Hindlimb muscle (tissue), 1 donor: ENCODE data around the gene MET. TPM values are rescaled to one million over a fixed set of nuclear protein-coding genes. Genes with fewer than 3 reads are reported as not detected.

Experiments used
- DNase-seq: peaks from one replicate; pipeline ENCODE4 v3.0.0-alpha.2; 2013
- polyA plus RNA-seq: library from polyadenylated mRNA; unstranded; fragments of 120-200 nt; gene quantifications from one replicate; pipeline ENCODE4 v1.2.1, GENCODE V29; 2013; ENCODE audit not compliant: insufficient read length

Gene MET
- polyA plus RNA-seq, 1 donor, result 15.2 TPM

- no peak for DNase-seq
Observed at GRCh38 chr7:116786791-116787443, 114.9 kb downstream of the MET start.

GRCh38 chr7:116787881-116788280 is 115.9 kb downstream of the MET start:
- no peak for DNase-seq

GRCh38 chr7:116788572-116789197 is 116.7 kb downstream of the MET start:
- DNase-seq, result no peak

GRCh38 chr7:116790025-116790424 is 118.0 kb downstream of the MET start:
- DNase-seq, result no peak

GRCh38 chr7:116792813-116793212 is 120.8 kb downstream of the MET start:
- no peak for DNase-seq

GRCh38 chr7:116793795-116794340 is 121.9 kb downstream of the MET start:
- no peak for DNase-seq

- DNase-seq, result no peak
Observed at GRCh38 chr7:116796471-116796870, 124.5 kb downstream of the MET start.

- no peak for DNase-seq
Observed at GRCh38 chr7:116797612-116798011, 125.6 kb downstream of the MET start.

- DNase-seq, result no peak
Observed at GRCh38 chr7:116798232-116798631, 126.2 kb downstream of the MET start.

GRCh38 chr7:116799916-116800315 is 127.9 kb downstream of the MET start:
- no peak for DNase-seq

GRCh38 chr7:116800594-116800993 is 128.6 kb downstream of the MET start:
- no peak for DNase-seq

GRCh38 chr7:116801092-116801710 is 129.2 kb downstream of the MET start:
- DNase-seq, result no peak

- no peak for DNase-seq
Observed at GRCh38 chr7:116802144-116802745, 130.2 kb downstream of the MET start.

GRCh38 chr7:116802746-116803152 is 130.8 kb downstream of the MET start:
- peak; percentile 49 for DNase-seq

- DNase-seq, result no peak
Observed at GRCh38 chr7:116804471-116804870, 132.5 kb downstream of the MET start.

- DNase-seq, result peak; percentile 79
Observed at GRCh38 chr7:116805100-116805544, 133.1 kb downstream of the MET start.

GRCh38 chr7:116806046-116806944 is 134.3 kb downstream of the MET start:
- DNase-seq, result no peak

- no peak for DNase-seq
Observed at GRCh38 chr7:116807011-116807560, 135.1 kb downstream of the MET start.

GRCh38 chr7:116809636-116810266 is 137.8 kb downstream of the MET start:
- peak; percentile 75 for DNase-seq

- DNase-seq, result no peak
Observed at GRCh38 chr7:116810267-116811116, 138.5 kb downstream of the MET start.
